Brain microvascular endothelial cell (primary cell): Measurements from ENCODE around the gene MYO1B.

Source experiments
- DNase-seq: peaks from one replicate; pipeline ENCODE4 v3.0.0-alpha.2; 2020
- H3K27ac ChIP-seq: fragments of 250-450 bp; sonication (Bioruptor Pico); 2 replicates; pipeline ENCODE4 v1.5.1; 2020; ENCODE audit warnings: mild to moderate bottlenecking, moderate library complexity
- H3K27me3 ChIP-seq: fragments of 250-450 bp; sonication (Bioruptor Pico); replicated peaks from 2 replicates; pipeline ENCODE4 v1.5.1; 2020; ENCODE audit warnings: mild to moderate bottlenecking
- H3K36me3 ChIP-seq: fragments of 250-450 bp; sonication (Bioruptor Pico); replicated peaks from 2 replicates; pipeline ENCODE4 v1.5.1; 2020; ENCODE audit warnings: mild to moderate bottlenecking
- H3K4me3 ChIP-seq: 2 replicates; pipeline ENCODE4 v1.5.1; 2011; ENCODE audit warnings: low read depth, mild to moderate bottlenecking, control low read depth, low read length, moderate library complexity
- in situ Hi-C: cut with HindIII; loops from 2 replicates; pipeline ENCODE4 v1.10.0; 2017; ENCODE audit warnings: low sequenced_read_pairs, low pct_ligation_motif_present
- TF ChIP-seq, protein P1 (sequence below): IDR thresholded peaks from 2 replicates; pipeline ENCODE4 v1.5.1; 2011; ENCODE audit warnings: low read depth, mild to moderate bottlenecking, moderate library complexity, low read length, control low read depth, inconsistent platforms; ENCODE audit errors: missing control alignments

The MYO1B gene

DNA sequence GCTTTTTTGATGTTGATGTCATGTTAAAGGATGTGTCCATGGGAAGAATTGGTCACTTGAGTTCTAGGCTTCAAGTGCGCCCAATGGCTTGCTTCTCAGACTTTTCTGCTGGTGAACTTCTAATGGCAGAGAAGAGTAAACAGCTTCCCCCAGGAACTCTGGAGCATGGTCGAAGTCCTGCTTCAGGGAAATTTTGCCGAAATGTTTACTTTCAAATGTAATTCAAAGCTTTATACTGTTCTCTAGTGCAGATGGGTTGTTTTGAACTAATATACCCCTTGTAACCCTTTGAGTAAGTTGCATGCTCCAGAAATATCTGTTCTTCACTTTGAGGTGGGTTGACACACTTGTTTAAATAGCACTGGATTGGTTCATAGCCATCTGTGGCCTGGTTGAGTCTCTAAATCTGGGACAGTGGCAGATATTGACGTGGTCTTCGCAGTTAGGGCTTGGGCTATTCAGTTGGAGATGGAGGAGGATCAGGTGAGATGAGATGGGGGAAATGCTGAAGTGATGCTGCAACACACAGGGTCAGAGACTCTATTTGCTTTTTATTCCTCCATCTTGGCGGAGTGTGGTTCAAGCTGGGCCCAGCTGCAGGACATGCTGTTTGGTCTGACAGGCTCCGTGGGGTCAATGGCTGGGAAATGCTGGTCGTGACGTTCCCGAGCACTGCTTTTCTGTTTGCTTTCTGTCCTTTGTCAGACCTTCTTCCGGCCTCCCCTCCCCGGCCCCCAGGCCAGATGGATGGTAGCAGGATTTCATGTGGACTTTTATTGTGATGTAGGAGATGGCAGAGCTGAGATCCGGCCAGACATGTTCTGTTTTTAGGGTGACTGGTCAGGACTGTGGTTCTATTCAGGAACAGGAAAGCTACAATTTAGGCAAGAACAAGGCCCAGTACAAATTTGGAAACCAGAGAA, 35.9 kb downstream of the MYO1B start:
- Histone ChIP-seq H3K36me3 (peaks cover 13% of the 10 kb centered on the region), H3K27me3 (no peaks in the 10 kb centered on the region), H3K27ac (no peak overlapping the region), H3K4me3 (no peak overlapping the region)
- DNase-seq, result no peak
- TF ChIP-seq, protein P1, sequence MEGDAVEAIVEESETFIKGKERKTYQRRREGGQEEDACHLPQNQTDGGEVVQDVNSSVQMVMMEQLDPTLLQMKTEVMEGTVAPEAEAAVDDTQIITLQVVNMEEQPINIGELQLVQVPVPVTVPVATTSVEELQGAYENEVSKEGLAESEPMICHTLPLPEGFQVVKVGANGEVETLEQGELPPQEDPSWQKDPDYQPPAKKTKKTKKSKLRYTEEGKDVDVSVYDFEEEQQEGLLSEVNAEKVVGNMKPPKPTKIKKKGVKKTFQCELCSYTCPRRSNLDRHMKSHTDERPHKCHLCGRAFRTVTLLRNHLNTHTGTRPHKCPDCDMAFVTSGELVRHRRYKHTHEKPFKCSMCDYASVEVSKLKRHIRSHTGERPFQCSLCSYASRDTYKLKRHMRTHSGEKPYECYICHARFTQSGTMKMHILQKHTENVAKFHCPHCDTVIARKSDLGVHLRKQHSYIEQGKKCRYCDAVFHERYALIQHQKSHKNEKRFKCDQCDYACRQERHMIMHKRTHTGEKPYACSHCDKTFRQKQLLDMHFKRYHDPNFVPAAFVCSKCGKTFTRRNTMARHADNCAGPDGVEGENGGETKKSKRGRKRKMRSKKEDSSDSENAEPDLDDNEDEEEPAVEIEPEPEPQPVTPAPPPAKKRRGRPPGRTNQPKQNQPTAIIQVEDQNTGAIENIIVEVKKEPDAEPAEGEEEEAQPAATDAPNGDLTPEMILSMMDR, result no peak
- in situ Hi-C loops, result no loop called here

DNA sequence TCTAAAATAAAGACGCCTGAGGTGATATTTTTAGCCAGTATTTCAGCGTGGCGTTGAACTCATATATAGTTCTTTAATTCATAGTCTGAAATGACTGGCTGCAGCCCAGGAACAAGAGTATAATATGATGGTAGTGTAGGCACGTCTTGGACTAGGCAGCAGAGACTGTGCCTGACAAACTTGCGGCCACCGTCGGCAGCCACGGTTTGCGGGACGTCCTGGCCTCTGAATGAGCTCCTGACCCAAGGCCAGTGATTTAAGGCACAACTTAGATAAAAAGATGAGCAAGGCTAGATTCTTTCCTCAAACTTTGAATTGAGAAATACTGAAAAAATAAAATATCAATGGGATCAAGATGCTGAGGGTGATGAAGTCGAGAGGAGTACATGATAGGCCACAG, 40.0 kb downstream of the MYO1B start:
- Histone ChIP-seq H3K27me3 (no peaks in the 10 kb centered on the region), H3K36me3 (peaks cover 4% of the 10 kb centered on the region), H3K4me3 (no peak overlapping the region), H3K27ac (no peak overlapping the region)
- TF ChIP-seq, protein P1, result no peak
- in situ Hi-C loops, result no loop called here
- no peak for DNase-seq

DNA sequence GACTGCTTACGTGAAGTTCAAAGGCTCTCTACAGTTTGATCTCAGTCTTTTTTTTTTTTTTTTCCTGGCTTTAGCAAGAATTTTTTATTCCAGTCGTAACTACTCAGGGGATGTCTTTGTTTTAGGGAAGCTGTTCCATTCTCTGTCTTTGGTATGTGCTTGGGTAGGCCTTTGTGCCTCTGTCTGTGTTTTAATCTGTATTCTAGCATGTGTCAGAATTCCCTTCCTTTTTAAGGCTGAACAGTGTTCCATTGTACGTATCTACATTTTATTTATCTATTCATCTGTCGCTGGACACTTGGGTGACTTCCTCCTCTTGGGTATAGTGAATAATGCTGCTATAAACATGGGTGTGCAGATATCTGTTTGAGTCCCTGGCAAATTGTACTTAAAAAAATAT, 42.6 kb downstream of the MYO1B start:
- H3K36me3 ChIP-seq, result peaks cover 4% of the 10 kb centered on the region
- in situ Hi-C loops, result no loop called here
- H3K27me3 ChIP-seq, result no peaks in the 10 kb centered on the region
- TF ChIP-seq, protein P1, result no peak
- H3K27ac ChIP-seq, result no peak overlapping the region
- DNase-seq, result no peak
- H3K4me3 ChIP-seq, result no peak overlapping the region

DNA sequence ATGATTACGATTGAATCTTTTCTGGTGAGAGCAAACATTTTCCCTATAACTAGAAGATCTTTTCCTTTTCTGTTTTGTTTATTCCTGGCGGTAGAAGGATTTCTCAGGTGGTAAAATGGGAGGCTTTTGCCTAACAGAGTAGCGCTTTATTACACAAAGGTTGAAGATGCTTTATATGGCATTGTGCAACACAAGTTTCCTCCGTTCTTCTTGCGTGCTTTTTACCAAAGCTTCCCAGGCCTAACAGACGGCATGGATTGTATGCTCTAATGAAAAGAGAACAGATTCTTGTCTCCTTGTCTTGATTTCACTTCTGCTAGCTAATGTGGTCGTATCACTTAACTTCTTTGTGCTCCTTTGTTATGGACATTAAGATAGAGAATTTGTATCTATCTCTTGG, 43.8 kb downstream of the MYO1B start:
- in situ Hi-C loops, result no loop called here
- H3K4me3 ChIP-seq, result no peak overlapping the region

DNA sequence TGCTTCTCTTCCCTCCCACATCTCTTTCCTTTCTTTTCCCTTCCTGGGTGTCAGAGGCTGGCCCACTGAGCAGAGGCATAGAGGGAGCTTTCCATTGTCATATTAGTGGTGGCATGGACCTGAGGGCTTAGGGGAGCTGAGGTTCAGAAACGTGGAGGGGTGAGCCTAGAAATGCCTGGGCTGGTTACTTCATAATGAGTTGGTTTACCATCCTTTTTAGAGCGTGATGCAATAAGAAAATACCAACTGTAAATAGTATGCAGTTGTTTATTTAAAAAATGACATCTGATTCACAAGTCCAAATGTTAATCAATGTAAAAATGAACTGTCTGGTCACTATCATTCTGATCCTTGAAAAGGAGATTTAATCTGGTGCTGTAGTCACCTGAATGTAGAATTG, 46.3 kb downstream of the MYO1B start:
- DNase-seq, result no peak
- no peak overlapping the region for H3K27ac ChIP-seq
- TF ChIP-seq, protein P1, result no peak
- in situ Hi-C loops, result no loop called here
- no peaks in the 10 kb centered on the region for H3K27me3 ChIP-seq
- H3K36me3 ChIP-seq, result no peaks in the 10 kb centered on the region
- no peak overlapping the region for H3K4me3 ChIP-seq

More for the DNA sequence above, 43.8 kb downstream of the MYO1B start:
- TF ChIP-seq, protein P1, result no peak
- H3K27ac ChIP-seq, result no peak overlapping the region
- no peak for DNase-seq
- no peaks in the 10 kb centered on the region for H3K36me3 ChIP-seq
- no peaks in the 10 kb centered on the region for H3K27me3 ChIP-seq
